CD14-positive monocyte (primary cell): Measurements from ENCODE around the gene COL17A1. TPM values are rescaled to one million over a fixed set of nuclear protein-coding genes. Genes with fewer than 3 reads are reported as not detected.

Source experiments
- DNase-seq, 3 donors: peaks; one replicate each; pipeline ENCODE4 v3.0.0-alpha.2; 2011 to 2022
- H2AFZ ChIP-seq: 2 replicates; pipeline ENCODE4 v1.6.0; 2012; ENCODE audit warnings: mild to moderate bottlenecking, low read depth, low read length, inconsistent platforms; ENCODE audit not compliant: insufficient read depth, poor library complexity, severe bottlenecking
- H3K27ac ChIP-seq, 2 donors: 1 replicate in 1 of 2; 2 replicates in 1 of 2; pipeline ENCODE4 v1.5.1; 2012 to 2013; ENCODE audit warnings: low read length in 2 of 2, control low read depth in 1 of 2, inconsistent platforms in 1 of 2, low read depth in 1 of 2, mild to moderate bottlenecking in 1 of 2
- H3K27me3 ChIP-seq, 2 donors: one replicate each; pipeline versions ENCODE4 v1.6.0 to v1.6.1; 2011 to 2013; ENCODE audit warnings: low read length in 2 of 2; ENCODE audit not compliant: control insufficient read depth in 2 of 2, insufficient read depth in 2 of 2
- H3K36me3 ChIP-seq, 2 donors: replicated peaks in 1 of 2; 1 replicate in 1 of 2; 2 replicates in 1 of 2; pipeline versions ENCODE4 v1.5.1 to v1.6.1; 2012 to 2013; ENCODE audit warnings: low read length in 2 of 2, control low read depth in 1 of 2, inconsistent platforms in 1 of 2, mild to moderate bottlenecking in 1 of 2; ENCODE audit not compliant: insufficient read depth in 2 of 2, control insufficient read depth in 1 of 2
- H3K4me1 ChIP-seq, 2 donors: 1 replicate in 1 of 2; 2 replicates in 1 of 2; pipeline versions ENCODE4 v1.5.1 to v1.6.1; 2012 to 2013; ENCODE audit warnings: low read length in 2 of 2, control low read depth in 1 of 2, inconsistent platforms in 1 of 2, mild to moderate bottlenecking in 1 of 2, moderate library complexity in 1 of 2; ENCODE audit not compliant: insufficient read depth in 2 of 2, control insufficient read depth in 1 of 2
- H3K4me2 ChIP-seq: replicated peaks from 2 replicates; pipeline ENCODE3; 2012; ENCODE audit warnings: low read length, moderate library complexity, mild to moderate bottlenecking; ENCODE audit not compliant: poor library complexity, severe bottlenecking; ENCODE audit errors: extremely low read depth
- H3K4me3 ChIP-seq, 3 experiments: fragments of 200-600 bp in 1 of 3; sonication (generic) in 1 of 3; replicated peaks in 1 of 3; 1 replicate in 2 of 3; 2 replicates in 1 of 3; pipeline ENCODE4 v1.5.1; 2011 to 2013; ENCODE audit warnings: low read length in 3 of 3, mild to moderate bottlenecking in 3 of 3, control low read depth in 2 of 3, low read depth in 2 of 3, inconsistent platforms in 1 of 3, moderate library complexity in 1 of 3
- H3K79me2 ChIP-seq: 2 replicates; pipeline ENCODE4 v1.6.0; 2012; ENCODE audit warnings: mild to moderate bottlenecking, control low read depth, inconsistent platforms, low read length, moderate library complexity; ENCODE audit not compliant: insufficient read depth
- H3K9ac ChIP-seq: 2 replicates; pipeline ENCODE4 v1.6.0; 2017; ENCODE audit warnings: low read length, mild to moderate bottlenecking; ENCODE audit not compliant: insufficient read depth, poor library complexity, severe bottlenecking
- H3K9me3 ChIP-seq, 2 donors: replicated peaks in 1 of 2; 1 replicate in 1 of 2; 2 replicates in 1 of 2; pipeline versions ENCODE4 v1.5.1 to v1.6.1; 2012 to 2013; ENCODE audit warnings: low read length in 2 of 2, control low read depth in 1 of 2; ENCODE audit not compliant: control insufficient read depth in 1 of 2, insufficient read depth in 1 of 2
- H4K20me1 ChIP-seq: 2 replicates; pipeline ENCODE4 v1.6.0; 2012; ENCODE audit warnings: mild to moderate bottlenecking, low read length, control low read depth, moderate library complexity; ENCODE audit not compliant: insufficient read depth
- H3K27ac Mint-ChIP-seq, 7 donors: one replicate each; pipeline ENCODE4 v1.8.0; 2020; ENCODE audit warnings: mild to moderate bottlenecking in 7 of 7, mixed read lengths in 7 of 7, moderate library complexity in 6 of 7, inconsistent platforms in 2 of 7
- H3K27me3 Mint-ChIP-seq, 3 donors: one replicate each; pipeline ENCODE4 v1.8.0; 2021 to 2022; ENCODE audit warnings: low read depth in 3 of 3, mild to moderate bottlenecking in 3 of 3, mixed read lengths in 3 of 3, moderate library complexity in 3 of 3, inconsistent platforms in 1 of 3
- H3K36me3 Mint-ChIP-seq, 2 donors: one replicate each; pipeline ENCODE4 v1.8.0; 2020; ENCODE audit warnings: mixed read lengths in 2 of 2, inconsistent platforms in 1 of 2, mild to moderate bottlenecking in 1 of 2
- H3K4me1 Mint-ChIP-seq: one replicate; pipeline ENCODE4 v1.8.0; 2020; ENCODE audit warnings: mild to moderate bottlenecking, mixed read lengths
- H3K4me3 Mint-ChIP-seq, 2 donors: one replicate each; pipeline ENCODE4 v1.8.0; 2020; ENCODE audit warnings: mild to moderate bottlenecking in 2 of 2, mixed read lengths in 2 of 2, moderate library complexity in 1 of 2
- H3K9me3 Mint-ChIP-seq, 7 donors: one replicate each; pipeline ENCODE4 v1.8.0; 2020 to 2022; ENCODE audit warnings: mixed read lengths in 7 of 7, mild to moderate bottlenecking in 6 of 7, moderate library complexity in 6 of 7, inconsistent platforms in 2 of 7
- WGBS: methylation state at CpG from one replicate; pipeline ENCODE4 v1.1.5; 2013; ENCODE audit warnings: missing lambda C conversion rate; ENCODE audit not compliant: insufficient coverage; 5-methylcytosine and 5-hydroxymethylcytosine counted together
- intact Hi-C, 2 donors: fragments of 100-400 bp; cut with micrococcal nuclease; formaldehyde crosslinking; loops; one replicate each; pipeline versions ENCODE4 v1.15.0 to v1.15.1; 2023
- polyA plus RNA-seq, 3 donors: library from polyadenylated mRNA; depleted of rRNA in 1 of 3; unstranded in 2 of 3; stranded (reverse) in 1 of 3; fragments of 300-500 nt in 2 of 3; fragments of >200 nt in 1 of 3; fragmentation: Illumina TruSeq in 2 of 3; gene quantifications; 1 replicate in 2 of 3; 2 replicates in 1 of 3; pipeline ENCODE4 v1.2.3, GENCODE V29; 2012 to 2021
- TF ChIP-seq, protein P1 (sequence below): fragments of 200-600 bp; IDR thresholded peaks from one replicate; pipeline ENCODE4 v1.8.0; 2022; ENCODE audit warnings: antibody characterized with exemption, mild to moderate bottlenecking

The COL17A1 gene
- polyA plus RNA-seq, 3 donors = not detected

DNA sequence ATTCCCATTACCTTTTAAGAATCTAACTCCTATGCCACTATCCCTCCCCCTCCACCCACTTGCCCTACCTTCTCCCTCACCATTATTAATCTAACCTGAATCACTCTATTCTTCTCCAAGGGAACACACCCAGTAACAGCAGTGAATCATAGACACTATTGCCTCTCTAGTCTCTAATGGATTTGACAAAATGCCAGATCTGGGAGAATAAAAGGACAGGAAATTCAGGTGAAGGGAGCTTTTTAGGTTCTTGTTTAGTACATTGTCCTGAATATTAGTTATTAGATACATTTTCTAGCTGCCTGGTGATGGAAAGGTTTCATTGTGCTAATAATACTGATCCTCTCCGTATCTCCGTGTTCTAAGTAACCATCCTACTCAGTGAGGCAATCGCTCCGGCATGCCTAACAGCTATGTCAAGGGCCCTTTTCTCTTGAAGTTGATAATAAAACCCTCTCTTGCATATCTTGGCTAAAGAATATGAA lies 32.2 kb upstream of the COL17A1 start:
- intact Hi-C loops = no loop called here
- Histone ChIP-seq H3K79me2 (peaks cover 9% of the 10 kb centered on the region), H3K9ac (no peak overlapping the region), H3K27me3 (no peaks in the 10 kb centered on the region), H3K4me1 (peaks cover 12 to 23% of the 10 kb centered on the region in 2 donors), H2AFZ (peak overlapping the region; percentile 8), H3K4me2 (no peak overlapping the region), H3K36me3 (no peaks in the 10 kb centered on the region), H3K27ac (no peak overlapping the region), H3K4me3 (no peak overlapping the region), H4K20me1 (no peaks in the 10 kb centered on the region), H3K9me3 (no peaks in the 10 kb centered on the region)
- Mint-ChIP-seq H3K27ac (no peak overlapping the region), H3K27me3 (peaks cover 0 to 5% (median 1%) of the 10 kb centered on the region in 3 donors), H3K4me3 (no peak overlapping the region), H3K9me3 (no peaks in the 10 kb centered on the region), H3K4me1 (peaks cover 16% of the 10 kb centered on the region), H3K36me3 (no peaks in the 10 kb centered on the region)
- TF ChIP-seq, protein P1, sequence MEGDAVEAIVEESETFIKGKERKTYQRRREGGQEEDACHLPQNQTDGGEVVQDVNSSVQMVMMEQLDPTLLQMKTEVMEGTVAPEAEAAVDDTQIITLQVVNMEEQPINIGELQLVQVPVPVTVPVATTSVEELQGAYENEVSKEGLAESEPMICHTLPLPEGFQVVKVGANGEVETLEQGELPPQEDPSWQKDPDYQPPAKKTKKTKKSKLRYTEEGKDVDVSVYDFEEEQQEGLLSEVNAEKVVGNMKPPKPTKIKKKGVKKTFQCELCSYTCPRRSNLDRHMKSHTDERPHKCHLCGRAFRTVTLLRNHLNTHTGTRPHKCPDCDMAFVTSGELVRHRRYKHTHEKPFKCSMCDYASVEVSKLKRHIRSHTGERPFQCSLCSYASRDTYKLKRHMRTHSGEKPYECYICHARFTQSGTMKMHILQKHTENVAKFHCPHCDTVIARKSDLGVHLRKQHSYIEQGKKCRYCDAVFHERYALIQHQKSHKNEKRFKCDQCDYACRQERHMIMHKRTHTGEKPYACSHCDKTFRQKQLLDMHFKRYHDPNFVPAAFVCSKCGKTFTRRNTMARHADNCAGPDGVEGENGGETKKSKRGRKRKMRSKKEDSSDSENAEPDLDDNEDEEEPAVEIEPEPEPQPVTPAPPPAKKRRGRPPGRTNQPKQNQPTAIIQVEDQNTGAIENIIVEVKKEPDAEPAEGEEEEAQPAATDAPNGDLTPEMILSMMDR = no peak
- DNase-seq = no peak
- WGBS = no CpG with 5 or more reads among the region's 4 CpGs

DNA sequence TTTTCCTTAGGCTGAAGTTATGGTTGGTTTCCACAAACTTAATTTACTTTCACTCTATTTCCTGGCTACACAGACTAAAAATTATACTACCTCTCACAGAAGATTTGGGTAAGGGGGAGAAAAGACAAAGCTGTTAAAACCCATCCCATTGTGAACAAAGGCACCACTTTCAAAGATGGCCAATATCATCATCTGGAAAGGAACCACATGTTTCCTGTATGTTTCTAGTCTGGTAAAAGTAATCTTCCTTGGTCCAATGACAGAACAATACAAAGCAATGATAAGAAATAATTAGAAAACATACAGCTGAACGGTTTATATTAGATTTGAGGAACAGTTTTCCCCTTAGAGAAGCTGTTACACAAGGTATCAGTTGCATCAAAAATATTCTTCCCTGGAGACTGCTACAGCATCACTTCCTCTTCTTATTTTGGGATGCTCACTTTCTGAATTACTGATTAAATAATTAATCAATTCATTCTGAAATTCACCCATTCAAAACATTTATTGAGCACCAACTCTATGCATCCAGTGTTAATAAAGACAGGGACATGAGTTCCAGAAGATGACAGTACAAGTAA lies 27.8 kb upstream of the COL17A1 start:
- no peaks in the 10 kb centered on the region for H3K9me3 Mint-ChIP-seq
- no peak overlapping the region for H3K4me2 ChIP-seq
- no peaks in the 10 kb centered on the region for H4K20me1 ChIP-seq
- no peak overlapping the region for H3K27ac Mint-ChIP-seq
- H3K36me3 Mint-ChIP-seq = no peaks in the 10 kb centered on the region
- peaks cover 0 to 16% of the 10 kb centered on the region in 2 donors for H3K4me1 ChIP-seq
- H3K79me2 ChIP-seq = no peaks in the 10 kb centered on the region
- H3K27ac ChIP-seq = no peak overlapping the region
- peak in 2 of 3 donors; percentile 37 to 42 for DNase-seq
- 0% methylated on average over 1 of the region's 1 CpG for WGBS
- no peaks in the 10 kb centered on the region for H3K9me3 ChIP-seq
- no peak overlapping the region for H3K4me3 ChIP-seq
- H3K4me3 Mint-ChIP-seq = no peak overlapping the region
- H3K27me3 Mint-ChIP-seq = peaks cover 0 to 5% (median 1%) of the 10 kb centered on the region in 3 donors
- H3K4me1 Mint-ChIP-seq = peaks cover 11% of the 10 kb centered on the region
- TF ChIP-seq, protein P1 = no peak
- H2AFZ ChIP-seq = no peak overlapping the region
- intact Hi-C loops = no loop called here
- no peaks in the 10 kb centered on the region for H3K27me3 ChIP-seq
- no peak overlapping the region for H3K9ac ChIP-seq
- no peaks in the 10 kb centered on the region for H3K36me3 ChIP-seq
